K562 (cell line): Measurements from ENCODE around the gene VIPR2.

ENCODE experiments used
- FOXK2 ChIP-seq, 2 experiments: fragments of 450-650 bp; IDR thresholded peaks in 1 of 2; conservative IDR thresholded peaks in 1 of 2; 2 replicates each; pipeline ENCODE4 v1.6.1; 2016; ENCODE audit warnings: low read depth in 2 of 2, mild to moderate bottlenecking in 1 of 2
- ZFP30 ChIP-seq: fragments of 250-450 bp; sonication (Bioruptor Pico); IDR thresholded peaks from 2 replicates; pipeline ENCODE4 v1.8.0; 2022; ENCODE audit warnings: moderate library complexity, mild to moderate bottlenecking, inconsistent platforms, borderline replicate concordance
- TF ChIP-seq, protein P1 (sequence below), 3 experiments: IDR thresholded peaks in 2 of 3; conservative IDR thresholded peaks in 1 of 3; 2 replicates each; pipeline ENCODE4 v1.5.1; 2011 to 2012; ENCODE audit warnings: low read length in 3 of 3, mild to moderate bottlenecking in 3 of 3, control low read depth in 2 of 3, improper control_type of control experiment in 1 of 3, inconsistent platforms in 1 of 3, low read depth in 1 of 3, mixed read lengths in 1 of 3, moderate library complexity in 1 of 3; ENCODE audit not compliant: insufficient read depth in 2 of 3

DNA sequence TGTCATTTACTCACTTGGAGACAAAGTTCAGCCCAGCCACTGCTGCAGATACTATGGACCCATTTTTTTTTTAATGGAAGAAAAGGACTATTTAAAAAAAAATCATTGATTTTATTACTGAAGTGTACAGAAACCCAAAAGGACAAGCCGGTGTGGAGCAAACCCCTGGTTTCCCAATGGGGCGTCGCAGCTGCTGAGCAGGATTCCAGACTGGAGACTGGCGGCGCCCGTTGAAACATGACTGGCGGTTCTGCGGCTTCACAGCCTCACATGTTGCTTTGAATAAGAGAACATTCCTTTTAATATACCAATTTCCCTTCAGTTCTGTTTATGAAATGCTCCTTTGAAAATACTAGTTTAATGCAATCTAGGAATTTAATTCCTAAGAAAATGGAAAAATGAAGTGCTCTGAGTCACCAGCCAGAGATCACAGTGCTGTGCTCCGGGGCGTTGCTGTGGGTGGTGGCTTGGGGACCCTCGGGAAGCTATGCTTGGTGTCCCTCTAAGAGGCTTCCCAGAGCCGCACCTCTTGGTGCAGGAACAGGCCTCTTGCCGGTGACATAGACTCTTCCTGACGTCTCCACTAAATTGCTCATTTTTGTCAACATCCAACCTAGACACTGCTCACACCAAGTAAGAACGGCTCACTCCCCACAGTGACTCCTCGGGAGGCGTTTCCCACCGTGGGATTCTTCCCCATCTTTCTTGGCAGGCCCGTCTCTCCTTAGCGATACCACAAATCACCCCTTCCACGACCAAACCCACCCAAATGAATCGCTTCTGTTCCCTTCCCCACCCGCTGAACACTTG lies 12.0 kb upstream of the VIPR2 start:
- TF ChIP-seq, protein P1, sequence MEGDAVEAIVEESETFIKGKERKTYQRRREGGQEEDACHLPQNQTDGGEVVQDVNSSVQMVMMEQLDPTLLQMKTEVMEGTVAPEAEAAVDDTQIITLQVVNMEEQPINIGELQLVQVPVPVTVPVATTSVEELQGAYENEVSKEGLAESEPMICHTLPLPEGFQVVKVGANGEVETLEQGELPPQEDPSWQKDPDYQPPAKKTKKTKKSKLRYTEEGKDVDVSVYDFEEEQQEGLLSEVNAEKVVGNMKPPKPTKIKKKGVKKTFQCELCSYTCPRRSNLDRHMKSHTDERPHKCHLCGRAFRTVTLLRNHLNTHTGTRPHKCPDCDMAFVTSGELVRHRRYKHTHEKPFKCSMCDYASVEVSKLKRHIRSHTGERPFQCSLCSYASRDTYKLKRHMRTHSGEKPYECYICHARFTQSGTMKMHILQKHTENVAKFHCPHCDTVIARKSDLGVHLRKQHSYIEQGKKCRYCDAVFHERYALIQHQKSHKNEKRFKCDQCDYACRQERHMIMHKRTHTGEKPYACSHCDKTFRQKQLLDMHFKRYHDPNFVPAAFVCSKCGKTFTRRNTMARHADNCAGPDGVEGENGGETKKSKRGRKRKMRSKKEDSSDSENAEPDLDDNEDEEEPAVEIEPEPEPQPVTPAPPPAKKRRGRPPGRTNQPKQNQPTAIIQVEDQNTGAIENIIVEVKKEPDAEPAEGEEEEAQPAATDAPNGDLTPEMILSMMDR (IDR thresholded peaks at IDR 0.05 in 2 of 3, conservative IDR thresholded peaks at IDR 0.05 in 1 of 3; ENCODE audit: insufficient read depth in 2 of 3, low read depth in 1 of 3, low read length in 3 of 3), result no peak
- TF ChIP-seq FOXK2 (conservative IDR thresholded peaks at IDR 0.05 in 1 of 2, IDR thresholded peaks at IDR 0.05 in 1 of 2; ENCODE audit: low read depth in 2 of 2) (no peak), ZFP30 (CRISPR knock-in tag) (no peak)
